GM12878 (cell line): ENCODE results near the gene LYRM4. TPM values are rescaled to one million over a fixed set of nuclear protein-coding genes. Genes with fewer than 3 reads are reported as not detected.

Experiments used
- ATAC-seq: fragments of 200-7000 bp; cut with Tn5 transposase; 3 replicates; pipeline ENCODE4 v1.9.1; 2020; ENCODE audit warnings: mild to moderate bottlenecking, moderate library complexity
- BruUV-seq: library from RNA; stranded (reverse); fragments of 400-500 nt; replicated peaks from 2 replicates; lab custom pipeline; 2021; lab: Mats Ljungman, UMichigan
- CTCF ChIA-PET: fragments of 300-600 bp; sonication (Branson Sonifier 250); formaldehyde crosslinking; extraction: SDS; loops from one replicate; lab custom pipeline; 2021; ENCODE audit warnings: inconsistent platforms; lab: Yijun Ruan, JAX
- POLR2A ChIA-PET: fragments of 350-600 bp; formaldehyde crosslinking; extraction: SDS; loops from one replicate; lab custom pipeline; 2021; ENCODE audit warnings: inconsistent platforms; lab: Charles Lee
- RAD21 ChIA-PET: fragments of 300-600 bp; sonication (Branson Sonifier 250); formaldehyde crosslinking; loops from one replicate; lab custom pipeline; 2023; ENCODE audit warnings: antibody characterized with exemption; ENCODE audit not compliant: unreplicated experiment; lab: Charles Lee
- SMC1A ChIA-PET: fragments of 300-600 bp; sonication (Branson Sonifier 250); formaldehyde crosslinking; loops from one replicate; lab custom pipeline; 2023; ENCODE audit not compliant: unreplicated experiment, uncharacterized antibody; lab: Charles Lee
- DNase-seq: peaks from one replicate; pipeline ENCODE4 v3.0.0-alpha.2; 2011; ENCODE audit warnings: low read depth, low spot score
- FAIRE-seq: peaks from 3 replicates; lab custom pipeline; 2011; peaks lifted over from hg19 to GRCh38; lab: Jason Lieb, UNC
- H2AFZ ChIP-seq: 2 replicates; pipeline ENCODE4 v1.6.0; 2011; ENCODE audit warnings: low read depth, low read length, control low read depth; ENCODE audit not compliant: control insufficient read depth
- H3K27ac ChIP-seq: 2 replicates; pipeline ENCODE4 v1.5.1; 2011; ENCODE audit warnings: control low read depth; ENCODE audit not compliant: control insufficient read depth, insufficient read depth
- H3K27me3 ChIP-seq, 2 experiments: replicated peaks in 1 of 2; 2 replicates each; pipeline versions ENCODE4 v1.6.0 to v1.6.1; 2011; ENCODE audit warnings: low read length in 1 of 2; ENCODE audit not compliant: control insufficient read depth in 2 of 2, insufficient read depth in 2 of 2
- H3K36me3 ChIP-seq, 2 experiments: 2 replicates each; pipeline ENCODE4 v1.5.1; 2011; ENCODE audit warnings: low read length in 1 of 2; ENCODE audit not compliant: control insufficient read depth in 2 of 2, insufficient read depth in 2 of 2
- H3K4me1 ChIP-seq: 2 replicates; pipeline ENCODE4 v1.6.1; 2011; ENCODE audit warnings: mild to moderate bottlenecking, low read length, moderate library complexity, mixed read lengths; ENCODE audit not compliant: control insufficient read depth, insufficient read depth
- H3K4me2 ChIP-seq: 2 replicates; pipeline ENCODE4 v1.6.0; 2011; ENCODE audit warnings: control low read depth; ENCODE audit not compliant: control insufficient read depth, insufficient read depth
- H3K4me3 ChIP-seq: fragments of 200-600 bp; sonication (generic); 2 replicates; pipeline ENCODE4 v1.5.1; 2016
- H3K79me2 ChIP-seq: 2 replicates; pipeline ENCODE4 v1.6.0; 2011; ENCODE audit warnings: low read length; ENCODE audit not compliant: control insufficient read depth, insufficient read depth
- H3K9ac ChIP-seq: 2 replicates; pipeline ENCODE4 v1.8.0; 2011; ENCODE audit warnings: low read length, control low read depth, mixed read lengths; ENCODE audit not compliant: control insufficient read depth, insufficient read depth
- H3K9me3 ChIP-seq: replicated peaks from 3 replicates; pipeline ENCODE4 v1.5.1; 2011; ENCODE audit warnings: mild to moderate bottlenecking, low read length; ENCODE audit not compliant: control insufficient read depth, insufficient read depth
- H4K20me1 ChIP-seq: 2 replicates; pipeline ENCODE4 v1.6.0; 2011; ENCODE audit not compliant: control insufficient read depth, insufficient read depth
- ATF7 ChIP-seq: fragments of 450-650 bp; IDR thresholded peaks from 2 replicates; pipeline ENCODE4 v1.6.1; 2016; ENCODE audit warnings: low read depth, mild to moderate bottlenecking
- HDAC6 ChIP-seq: fragments of 200-600 bp; sonication (generic); IDR thresholded peaks from one replicate; pipeline ENCODE4 v1.8.0; 2017; ENCODE audit warnings: antibody characterized with exemption; ENCODE audit not compliant: unreplicated experiment
- KLF5 ChIP-seq: fragments of 450-650 bp; IDR thresholded peaks from 2 replicates; pipeline ENCODE4 v1.6.1; 2014; ENCODE audit warnings: mild to moderate bottlenecking; ENCODE audit not compliant: partially characterized antibody
- PBX3 ChIP-seq: IDR thresholded peaks from 2 replicates; pipeline ENCODE4 v1.6.1; 2011; ENCODE audit warnings: mild to moderate bottlenecking, low read depth, low read length, moderate library complexity; ENCODE audit not compliant: insufficient replicate concordance
- POLR2AphosphoS5 ChIP-seq: IDR thresholded peaks from 2 replicates; pipeline ENCODE4 v1.6.1; 2011; ENCODE audit warnings: mild to moderate bottlenecking, low read length, inconsistent platforms
- SMAD5 ChIP-seq: IDR thresholded peaks from 2 replicates; pipeline ENCODE4 v1.6.1; 2016; ENCODE audit warnings: antibody characterized with exemption, low read depth
- TBL1XR1 ChIP-seq: IDR thresholded peaks from 2 replicates; pipeline ENCODE4 v1.6.1; 2012; ENCODE audit warnings: low read depth, low read length, improper control_type of control experiment
- ZBTB4 ChIP-seq: fragments of 450-650 bp; formaldehyde crosslinking; IDR thresholded peaks from 2 replicates; pipeline ENCODE4 v1.4.0; 2022; ENCODE audit warnings: mild to moderate bottlenecking, moderate library complexity
- ZNF687 ChIP-seq: fragments of 450-650 bp; IDR thresholded peaks from 2 replicates; pipeline ENCODE4 v1.6.1; 2017; ENCODE audit warnings: mild to moderate bottlenecking, moderate library complexity
- WGBS: methylation state at CpG from one replicate; pipeline ENCODE4 v1.1.6; 2016; ENCODE audit warnings: low lambda C conversion rate; ENCODE audit not compliant: insufficient replicate concordance, insufficient coverage; ENCODE audit errors: missing lambda C conversion rate; 5-methylcytosine and 5-hydroxymethylcytosine counted together
- in situ Hi-C: fragments of 300-500 bp; cut with MboI; formaldehyde crosslinking; loops from 9 replicates; pipeline ENCODE4 v1.14.3; 2018; ENCODE audit warnings: mixed read lengths
- intact Hi-C: fragments of 100-400 bp; cut with micrococcal nuclease; formaldehyde crosslinking; loops from one replicate; pipeline ENCODE4 v1.14.2; 2022; ENCODE audit not compliant: unreplicated experiment
- polyA plus RNA-seq, 11 experiments: library from polyadenylated mRNA; depleted of rRNA in 4 of 11; unstranded in 6 of 11; stranded (reverse) in 5 of 11; fragments of >200 nt; fragmentation: Nextera tagmentation in 4 of 11; fragmentation: Illumina TruSeq in 1 of 11; extraction: Ambion mirVana in 4 of 11; extraction: Trizol in 1 of 11; gene quantifications; 1 replicate in 1 of 11; 2 replicates in 10 of 11; pipeline versions ENCODE4 v1.2.1 to v1.2.3, GENCODE V29; 2011 to 2016; ENCODE audit warnings: inconsistent platforms in 2 of 11, missing spikeins in 2 of 11, low read depth in 1 of 11
- total RNA-seq, 4 experiments: library from RNA; depleted of rRNA in 3 of 4; stranded (reverse); fragments of >200 nt in 3 of 4; fragmentation: Illumina TruSeq in 1 of 4; extraction: Trizol in 1 of 4; gene quantifications; 2 replicates each; pipeline versions ENCODE4 v1.2.1 to v1.2.3, GENCODE V29; 2013 to 2021
- TF ChIP-seq, protein P1 (sequence below): fragments of 450-650 bp; IDR thresholded peaks from 2 replicates; pipeline ENCODE4 v1.6.1; 2017; ENCODE audit warnings: mild to moderate bottlenecking, low read depth, inconsistent platforms; ENCODE audit not compliant: poor library complexity, severe bottlenecking

LYRM4 gene
- total and polyA plus RNA-seq, 10 of the 15 experiments (the other 5 are each of a cell fraction or from before 2014, with no cell fraction given), result 32.7 to 66.8 (median 44.0) TPM

GRCh38 chr6:5191722-5192121 is 69.0 kb downstream of the LYRM4 start:
- CTCF ChIA-PET, result interaction anchor here (1.1 to 1.7 kb wide), 3 partner anchors 24 to 48 kb away, joined by 3 to 4 read pairs (median 4); no protein-coding TSS in a partner anchor
- no peaks in the 10 kb centered on the region for H3K79me2 ChIP-seq
- TF ChIP-seq PBX3 (no peak), ZNF687 (no peak), ATF7 (no peak), TBL1XR1 (no peak), ZBTB4 (CRISPR knock-in tag) (no peak), KLF5 (no peak), SMAD5 (no peak), POLR2AphosphoS5 (no peak), HDAC6 (no peak)
- TF ChIP-seq, protein P1, sequence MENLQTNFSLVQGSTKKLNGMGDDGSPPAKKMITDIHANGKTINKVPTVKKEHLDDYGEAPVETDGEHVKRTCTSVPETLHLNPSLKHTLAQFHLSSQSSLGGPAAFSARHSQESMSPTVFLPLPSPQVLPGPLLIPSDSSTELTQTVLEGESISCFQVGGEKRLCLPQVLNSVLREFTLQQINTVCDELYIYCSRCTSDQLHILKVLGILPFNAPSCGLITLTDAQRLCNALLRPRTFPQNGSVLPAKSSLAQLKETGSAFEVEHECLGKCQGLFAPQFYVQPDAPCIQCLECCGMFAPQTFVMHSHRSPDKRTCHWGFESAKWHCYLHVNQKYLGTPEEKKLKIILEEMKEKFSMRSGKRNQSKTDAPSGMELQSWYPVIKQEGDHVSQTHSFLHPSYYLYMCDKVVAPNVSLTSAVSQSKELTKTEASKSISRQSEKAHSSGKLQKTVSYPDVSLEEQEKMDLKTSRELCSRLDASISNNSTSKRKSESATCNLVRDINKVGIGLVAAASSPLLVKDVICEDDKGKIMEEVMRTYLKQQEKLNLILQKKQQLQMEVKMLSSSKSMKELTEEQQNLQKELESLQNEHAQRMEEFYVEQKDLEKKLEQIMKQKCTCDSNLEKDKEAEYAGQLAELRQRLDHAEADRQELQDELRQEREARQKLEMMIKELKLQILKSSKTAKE, result no peak

More at GRCh38 chr6:5191722-5192121, 69.0 kb downstream of the LYRM4 start:
- no peak overlapping the region for H3K9ac ChIP-seq
- no peak overlapping the region for H3K4me3 ChIP-seq
- DNase-seq, result no peak
- RAD21 ChIA-PET, result no interaction called here
- in situ Hi-C loops (no loop called here), intact Hi-C loops (no loop called here)
- no peaks in the 10 kb centered on the region for H3K36me3 ChIP-seq
- no peaks in the 10 kb centered on the region for H4K20me1 ChIP-seq
- no peak for ATAC-seq
- SMC1A ChIA-PET, result interaction anchor here (1.6 to 2.1 kb wide), 3 partner anchors 16 to 48 kb away, joined by 4 to 13 read pairs (median 8); no protein-coding TSS in a partner anchor
- POLR2A ChIA-PET, result interaction anchor here (0.6 to 0.9 kb wide), 2 partner anchors 17 to 44 kb away, joined by 3 to 4 read pairs; no protein-coding TSS in a partner anchor
- no peak overlapping the region for H3K4me2 ChIP-seq
- 74% methylated on average over 3 of the region's 3 CpGs for WGBS
- no peaks in the 10 kb centered on the region for H3K9me3 ChIP-seq
- peaks cover 23% of the 10 kb centered on the region for H3K4me1 ChIP-seq
- H3K27ac ChIP-seq, result no peak overlapping the region; the same call in 1 of the 2 replicates
- no TSS peak for BruUV-seq
- FAIRE-seq, result peak; percentile 54
- no peaks in the 10 kb centered on the region for H3K27me3 ChIP-seq
- H2AFZ ChIP-seq, result peak overlapping the region; percentile 3; the same call in 1 of the 2 replicates
